H9 (cell line): ENCODE measurements around the gene SCFD2. TPM values are rescaled to one million over a fixed set of nuclear protein-coding genes. Genes with fewer than 3 reads are reported as not detected.

Experiments used
- DNase-seq: peaks from one replicate; pipeline ENCODE4 v3.0.0-alpha.2; 2017
- H2AFZ ChIP-seq: one replicate; pipeline ENCODE4 v1.6.1; 2013; ENCODE audit warnings: mild to moderate bottlenecking, low read length, control low read depth, moderate library complexity
- H2AK5ac ChIP-seq: 2 replicates; pipeline ENCODE4 v1.6.1; 2013; ENCODE audit warnings: low read length, control low read depth, mixed read lengths; ENCODE audit not compliant: insufficient read length
- H2BK120ac ChIP-seq: one replicate; pipeline ENCODE4 v1.6.1; 2013; ENCODE audit warnings: low read depth, mild to moderate bottlenecking, low read length, control low read depth, inconsistent platforms; ENCODE audit not compliant: poor library complexity, severe bottlenecking
- H2BK12ac ChIP-seq: 2 replicates; pipeline ENCODE4 v1.6.1; 2013; ENCODE audit warnings: low read length, control low read depth, mixed read lengths, low read depth; ENCODE audit not compliant: insufficient read length
- H2BK15ac ChIP-seq: 2 replicates; pipeline ENCODE4 v1.6.1; 2013; ENCODE audit warnings: low read depth, low read length, control low read depth
- H2BK20ac ChIP-seq: one replicate; pipeline ENCODE4 v1.6.1; 2013; ENCODE audit warnings: low read depth, mild to moderate bottlenecking, low read length, control low read depth, inconsistent platforms; ENCODE audit not compliant: poor library complexity, severe bottlenecking
- H2BK5ac ChIP-seq: 2 replicates; pipeline ENCODE4 v1.6.1; 2013; ENCODE audit warnings: low read length, control low read depth, mixed read lengths; ENCODE audit not compliant: insufficient read length
- H3K14ac ChIP-seq: 2 replicates; pipeline ENCODE4 v1.6.1; 2013; ENCODE audit warnings: low read length, control low read depth; ENCODE audit not compliant: insufficient read depth
- H3K18ac ChIP-seq: 2 replicates; pipeline ENCODE4 v1.6.1; 2013; ENCODE audit warnings: low read depth, mild to moderate bottlenecking, mixed read lengths, low read length, control low read depth; ENCODE audit not compliant: insufficient read length
- H3K23ac ChIP-seq: 2 replicates; pipeline ENCODE4 v1.6.1; 2013; ENCODE audit warnings: low read length, control low read depth, mixed read lengths, low read depth; ENCODE audit not compliant: insufficient read length
- H3K23me2 ChIP-seq: 2 replicates; pipeline ENCODE4 v1.6.1; 2013; ENCODE audit warnings: low read depth, mild to moderate bottlenecking, mixed read lengths, low read length, control low read depth; ENCODE audit not compliant: insufficient read length, poor library complexity, severe bottlenecking
- H3K27ac ChIP-seq: 2 replicates; pipeline ENCODE4 v1.5.1; 2013; ENCODE audit warnings: low read length, control low read depth, mixed read lengths, low read depth; ENCODE audit not compliant: insufficient read length
- H3K27me3 ChIP-seq: 2 replicates; pipeline ENCODE4 v1.6.1; 2013; ENCODE audit warnings: low read length, control low read depth, inconsistent platforms; ENCODE audit not compliant: insufficient read depth
- H3K4ac ChIP-seq: 2 replicates; pipeline ENCODE4 v1.6.1; 2013; ENCODE audit warnings: low read depth, mild to moderate bottlenecking, control low read depth, inconsistent platforms, low read length, moderate library complexity
- H3K4me1 ChIP-seq: 2 replicates; pipeline ENCODE4 v1.6.1; 2013; ENCODE audit warnings: low read length, control low read depth, inconsistent platforms; ENCODE audit not compliant: insufficient read depth
- H3K4me2 ChIP-seq: 2 replicates; pipeline ENCODE4 v1.6.1; 2013; ENCODE audit warnings: low read length, control low read depth, mixed read lengths; ENCODE audit not compliant: insufficient read length, insufficient read depth
- H3K56ac ChIP-seq: 2 replicates; pipeline ENCODE4 v1.6.1; 2013; ENCODE audit warnings: low read depth, mild to moderate bottlenecking, mixed read lengths, low read length, control low read depth; ENCODE audit not compliant: insufficient read length
- H3K79me1 ChIP-seq: 2 replicates; pipeline ENCODE4 v1.6.1; 2013; ENCODE audit warnings: low read depth, mild to moderate bottlenecking, moderate library complexity, low read length, control low read depth, inconsistent platforms; ENCODE audit not compliant: insufficient read depth, poor library complexity, severe bottlenecking
- H3K79me2 ChIP-seq: 2 replicates; pipeline ENCODE4 v1.6.1; 2013; ENCODE audit warnings: low read length, control low read depth, inconsistent platforms; ENCODE audit not compliant: insufficient read depth
- H3K9ac ChIP-seq: 2 replicates; pipeline ENCODE4 v1.6.1; 2013; ENCODE audit warnings: low read length, control low read depth, mixed read lengths; ENCODE audit not compliant: insufficient read length; ENCODE audit errors: extremely low read depth
- H3K9me3 ChIP-seq: one replicate; pipeline ENCODE4 v1.6.1; 2013; ENCODE audit warnings: low read depth, low read length, inconsistent platforms; ENCODE audit not compliant: control insufficient read depth
- H3T11ph ChIP-seq: one replicate; pipeline ENCODE4 v1.6.1; 2013; ENCODE audit warnings: mild to moderate bottlenecking, low read length, control low read depth, inconsistent platforms
- H4K20me1 ChIP-seq: one replicate; pipeline ENCODE4 v1.6.1; 2013; ENCODE audit not compliant: control insufficient read depth, insufficient read length, insufficient read depth
- H4K5ac ChIP-seq: 2 replicates; pipeline ENCODE4 v1.6.1; 2013; ENCODE audit warnings: low read depth, mild to moderate bottlenecking, mixed read lengths, low read length, control low read depth; ENCODE audit not compliant: insufficient read length
- H4K8ac ChIP-seq: replicated peaks from 2 replicates; pipeline ENCODE4 v1.6.1; 2013; ENCODE audit warnings: low read length, control low read depth, mixed read lengths, low read depth; ENCODE audit not compliant: insufficient read length
- H4K91ac ChIP-seq: 2 replicates; pipeline ENCODE4 v1.6.1; 2013; ENCODE audit warnings: low read depth, mild to moderate bottlenecking, moderate library complexity, mixed read lengths, low read length, control low read depth; ENCODE audit not compliant: insufficient read length
- H3K27ac Mint-ChIP-seq, 3 experiments: 2 replicates in 2 of 3; 3 replicates in 1 of 3; pipeline ENCODE4 v1.8.0; 2020 to 2021; ENCODE audit warnings: mixed read lengths in 3 of 3, mild to moderate bottlenecking in 1 of 3, moderate library complexity in 1 of 3
- H3K27me3 Mint-ChIP-seq: 2 replicates; pipeline ENCODE4 v1.8.0; 2021; ENCODE audit warnings: low read depth, mild to moderate bottlenecking, moderate library complexity, mixed read lengths
- H3K36me3 Mint-ChIP-seq, 3 experiments: 2 replicates in 2 of 3; 3 replicates in 1 of 3; pipeline ENCODE4 v1.8.0; 2020 to 2021; ENCODE audit warnings: low read depth in 3 of 3, mixed read lengths in 3 of 3; ENCODE audit not compliant: insufficient read depth in 1 of 3
- H3K4me1 Mint-ChIP-seq, 2 experiments: 2 replicates each; pipeline ENCODE4 v1.8.0; 2020; ENCODE audit warnings: mixed read lengths in 2 of 2
- H3K4me3 Mint-ChIP-seq, 2 experiments: 2 replicates in 1 of 2; 3 replicates in 1 of 2; pipeline ENCODE4 v1.8.0; 2020 to 2021; ENCODE audit warnings: mild to moderate bottlenecking in 2 of 2, mixed read lengths in 2 of 2, moderate library complexity in 1 of 2
- H3K9me3 Mint-ChIP-seq, 2 experiments: 2 replicates in 1 of 2; 3 replicates in 1 of 2; pipeline ENCODE4 v1.8.0; 2020; ENCODE audit warnings: mild to moderate bottlenecking in 2 of 2, mixed read lengths in 2 of 2, moderate library complexity in 1 of 2
- CTCF ChIP-seq: fragments of 200-600 bp; sonication (generic); conservative IDR thresholded peaks from 3 replicates; pipeline ENCODE4 v1.8.0; 2021; ENCODE audit warnings: antibody characterized with exemption, mild to moderate bottlenecking
- WGBS: extraction: QIAGEN DNeasy Blood & Tissue Kit; methylation state at CpG from one replicate; pipeline ENCODE4 v1.1.7; 2013; ENCODE audit warnings: missing lambda C conversion rate, low lambda C conversion rate, mixed read lengths; ENCODE audit not compliant: insufficient read length; ENCODE audit errors: extremely low coverage; 5-methylcytosine and 5-hydroxymethylcytosine counted together
- total RNA-seq: library from RNA; stranded (reverse); gene quantifications from 2 replicates; pipeline ENCODE4 v1.2.1, GENCODE V29; 2021

The SCFD2 gene
- total RNA-seq, 1 experiment from 2014 or later = 10.1 TPM

GRCh38 chr4:52862639-52863161 is 503.2 kb downstream of the SCFD2 start:
- no peak overlapping the region for H4K8ac ChIP-seq
- H3K79me2 ChIP-seq = peaks cover 8% of the 10 kb centered on the region; the same call in 1 of the 2 replicates
- TF ChIP-seq CTCF = no peak
- Mint-ChIP-seq H3K27me3 (peaks cover 4% of the 10 kb centered on the region), H3K4me1 (peaks cover 57 to 66% of the 10 kb centered on the region in 2 experiments), H3K9me3 (peaks cover 11 to 16% of the 10 kb centered on the region in 2 experiments; a peak in 4 of 5 replicates), H3K4me3 (peak overlapping the region; percentile 84 to 93), H3K36me3 (peaks cover 48 to 56% (median 52%) of the 10 kb centered on the region in 3 experiments), H3K27ac (peak overlapping the region in 2 of 3 experiments; percentile 74 to 79; a peak in 5 of 7 replicates)
- H3T11ph ChIP-seq = no peak overlapping the region
- H3K79me1 ChIP-seq = no peaks in the 10 kb centered on the region
- no peak overlapping the region for H2AFZ ChIP-seq
- peaks cover 13% of the 10 kb centered on the region for H3K23me2 ChIP-seq
- no peak overlapping the region for H2BK20ac ChIP-seq
- peak overlapping the region; percentile 93 for H3K9ac ChIP-seq
- H2BK5ac ChIP-seq = no peak overlapping the region
- no peak overlapping the region for H2BK120ac ChIP-seq
- H3K9me3 ChIP-seq = peaks cover 7% of the 10 kb centered on the region
- H3K18ac ChIP-seq = peak overlapping the region; percentile 72
- H4K91ac ChIP-seq = no peak overlapping the region
- no peaks in the 10 kb centered on the region for H3K27me3 ChIP-seq
- WGBS = no CpG with 5 or more reads among the region's 23 CpGs
- no peak overlapping the region for H4K5ac ChIP-seq
- H3K4me1 ChIP-seq = peaks cover 7% of the 10 kb centered on the region
- H3K56ac ChIP-seq = no peak overlapping the region
- H4K20me1 ChIP-seq = no peaks in the 10 kb centered on the region
- DNase-seq = no peak
- no peak overlapping the region for H3K4ac ChIP-seq
- peak overlapping the region; percentile 88 for H3K14ac ChIP-seq
- no peak overlapping the region for H2BK12ac ChIP-seq
- H3K27ac ChIP-seq = no peak overlapping the region
- no peak overlapping the region for H2AK5ac ChIP-seq
- peak overlapping the region; percentile 94 for H3K4me2 ChIP-seq
- H2BK15ac ChIP-seq = no peak overlapping the region
- H3K23ac ChIP-seq = no peak overlapping the region
